Sigmoid colon (tissue), 7 donors: Measurements from ENCODE around the gene TMEM94. TPM values are rescaled to one million over a fixed set of nuclear protein-coding genes. Genes with fewer than 3 reads are reported as not detected.

Experiments
- DNase-seq: peaks from one replicate; pipeline ENCODE4 v3.0.0-alpha.2; 2019
- H3K27ac ChIP-seq, 4 donors: fragments of 200-600 bp; sonication (generic); one replicate each; pipeline ENCODE4 v1.5.1; 2016 to 2019; ENCODE audit warnings: mild to moderate bottlenecking in 1 of 4
- H3K27me3 ChIP-seq, 3 donors: fragments of 200-600 bp; sonication (generic); one replicate each; pipeline ENCODE4 v1.5.1; 2019; ENCODE audit warnings: mild to moderate bottlenecking in 1 of 3
- H3K36me3 ChIP-seq, 4 donors: fragments of 200-600 bp; sonication (generic); one replicate each; pipeline ENCODE4 v1.5.1; 2016 to 2019
- H3K4me1 ChIP-seq, 4 donors: fragments of 200-600 bp; sonication (generic); one replicate each; pipeline ENCODE4 v1.5.1; 2017 to 2019
- H3K4me3 ChIP-seq, 4 donors: fragments of 200-600 bp; sonication (generic); one replicate each; pipeline ENCODE4 v1.5.1; 2017 to 2019; ENCODE audit warnings: mild to moderate bottlenecking in 2 of 4, moderate library complexity in 1 of 4
- H3K9me3 ChIP-seq, 4 donors: fragments of 200-600 bp in 3 of 4; sonication (generic) in 3 of 4; one replicate each; pipeline versions ENCODE4 v1.5.1 to v1.6.1; 2013 to 2019
- CTCF ChIP-seq, 4 experiments: fragments of 450-650 bp in 3 of 4; fragments of 200-600 bp in 1 of 4; IDR thresholded peaks; one replicate each; pipeline ENCODE4 v1.5.1; 2016 to 2019; ENCODE audit warnings: antibody characterized with exemption in 4 of 4, mild to moderate bottlenecking in 3 of 4, moderate library complexity in 2 of 4
- EP300 ChIP-seq, 4 donors: sonication (generic); formaldehyde crosslinking; IDR thresholded peaks; one replicate each; pipeline ENCODE4 v1.6.1; 2017; ENCODE audit warnings: antibody characterized with exemption in 4 of 4
- POLR2A ChIP-seq, 2 donors: fragments of 450-650 bp; IDR thresholded peaks; one replicate each; pipeline ENCODE4 v1.6.1; 2016; ENCODE audit warnings: antibody characterized with exemption in 2 of 2, mild to moderate bottlenecking in 2 of 2, moderate library complexity in 2 of 2
- POLR2AphosphoS5 ChIP-seq, 4 donors: sonication (generic); formaldehyde crosslinking; IDR thresholded peaks; one replicate each; pipeline ENCODE4 v1.6.1; 2017; ENCODE audit warnings: antibody characterized with exemption in 4 of 4
- WGBS, 2 donors: extraction: QIAGEN DNeasy Blood & Tissue Kit; methylation state at CpG; one replicate each; pipeline ENCODE4 v1.1.7; 2013; 5-methylcytosine and 5-hydroxymethylcytosine counted together
- intact Hi-C: fragments of 100-400 bp; cut with DNase I; formaldehyde crosslinking; loops from one replicate; pipeline ENCODE4 v1.15.1; 2023
- polyA plus RNA-seq, 3 donors: library from polyadenylated mRNA; stranded (reverse); fragments of 200-250 nt; gene quantifications; one replicate each; pipeline ENCODE4 v1.2.3, GENCODE V29; 2013
- total RNA-seq, 4 donors: library from RNA; depleted of rRNA; stranded (reverse); fragments of >200 nt; gene quantifications; one replicate each; pipeline ENCODE4 v1.1.0, GENCODE V29; 2016
- donor health status: healthy with polysubstance abuse.
- donor health status: Bipolar disorder and iron deficiency.
- donor health status: healthy.

Gene TMEM94
- total and polyA plus RNA-seq, 7 donors: 6.2 to 74.8 (median 31.3) TPM

- intact Hi-C loops: no loop called here
- Histone ChIP-seq H3K4me1 (peaks cover 0 to 22% (median 13%) of the 10 kb centered on the region in 4 donors), H3K36me3 (peaks cover 33 to 50% (median 38%) of the 10 kb centered on the region in 4 donors)
These were observed 33.8 kb downstream of the TMEM94 start for GRCh38 chr17:75490173-75490743.

GRCh38 chr17:75490953-75491649, 34.7 kb downstream of the TMEM94 start:
- Histone ChIP-seq H3K9me3 (no peaks in the 10 kb centered on the region), H3K27me3 (no peaks in the 10 kb centered on the region), H3K27ac (peak overlapping the region in 1 of 4 donors; percentile 49), H3K4me3 (no peak overlapping the region), H3K36me3 (peaks cover 41 to 58% (median 46%) of the 10 kb centered on the region in 4 donors), H3K4me1 (peaks cover 0 to 18% (median 13%) of the 10 kb centered on the region in 4 donors)
- no peak for TF ChIP-seq CTCF (IDR thresholded peaks at IDR 0.05)
- TF ChIP-seq POLR2A (IDR thresholded peaks at IDR 0.05): no peak
- no peak for TF ChIP-seq EP300 (IDR thresholded peaks at IDR 0.05)
- TF ChIP-seq POLR2AphosphoS5 (IDR thresholded peaks at IDR 0.05): no peak
- 83 to 87% methylated on average over 19 of the region's 19 CpGs for WGBS, 2 donors
- no peak for DNase-seq
- intact Hi-C loops: no loop called here

More at GRCh38 chr17:75490173-75490743, 33.8 kb downstream of the TMEM94 start:
- H3K27ac ChIP-seq: peak overlapping the region in 1 of 4 donors; percentile 49
- WGBS, 2 donors: 36 to 80% methylated on average over 14 of the region's 14 CpGs
- no peak overlapping the region for H3K4me3 ChIP-seq
- no peak for DNase-seq
- TF ChIP-seq EP300 (IDR thresholded peaks at IDR 0.05): no peak
- no peak for TF ChIP-seq POLR2AphosphoS5 (IDR thresholded peaks at IDR 0.05)
- no peak for TF ChIP-seq CTCF (IDR thresholded peaks at IDR 0.05)
- no peak for TF ChIP-seq POLR2A (IDR thresholded peaks at IDR 0.05)
- H3K9me3 ChIP-seq: no peaks in the 10 kb centered on the region
- H3K27me3 ChIP-seq: no peaks in the 10 kb centered on the region

GRCh38 chr17:75491680-75492079, 35.2 kb downstream of the TMEM94 start:
- H3K27ac ChIP-seq: no peak overlapping the region
- no peak for TF ChIP-seq POLR2AphosphoS5 (IDR thresholded peaks at IDR 0.05)

GRCh38 chr17:75492555-75493168, 36.2 kb downstream of the TMEM94 start:
- H3K36me3 ChIP-seq: peaks cover 46 to 74% (median 56%) of the 10 kb centered on the region in 4 donors
- peaks cover 0 to 9% (median 5%) of the 10 kb centered on the region in 4 donors for H3K4me1 ChIP-seq
- no peaks in the 10 kb centered on the region for H3K9me3 ChIP-seq
- no peak for DNase-seq
- TF ChIP-seq POLR2A (IDR thresholded peaks at IDR 0.05) (no peak), EP300 (IDR thresholded peaks at IDR 0.05) (no peak), POLR2AphosphoS5 (IDR thresholded peaks at IDR 0.05) (no peak), CTCF (IDR thresholded peaks at IDR 0.05) (no peak)
- H3K27ac ChIP-seq: no peak overlapping the region
- intact Hi-C loops: no loop called here
- no peak overlapping the region for H3K4me3 ChIP-seq
- H3K27me3 ChIP-seq: no peaks in the 10 kb centered on the region
- 90 to 91% methylated on average over 23 of the region's 23 CpGs for WGBS, 2 donors

More at GRCh38 chr17:75491680-75492079, 35.2 kb downstream of the TMEM94 start:
- intact Hi-C loops: no loop called here
- Histone ChIP-seq H3K9me3 (no peaks in the 10 kb centered on the region), H3K4me1 (peaks cover 0 to 18% (median 13%) of the 10 kb centered on the region in 4 donors), H3K4me3 (no peak overlapping the region), H3K36me3 (peaks cover 46 to 64% (median 51%) of the 10 kb centered on the region in 4 donors), H3K27me3 (no peaks in the 10 kb centered on the region)
- DNase-seq: no peak
- 92 to 94% methylated on average over 15 of the region's 15 CpGs for WGBS, 2 donors
